Gastroesophageal sphincter (tissue), 3 donors: ENCODE measurements around the gene FUT8.

ENCODE experiments used
- CTCF ChIP-seq, 4 experiments: fragments of 200-600 bp in 2 of 4; fragments of 450-650 bp in 2 of 4; sonication (generic) in 1 of 4; IDR thresholded peaks; one replicate each; pipeline ENCODE4 v1.5.1; 2017 to 2019; ENCODE audit warnings: antibody characterized with exemption in 4 of 4, mild to moderate bottlenecking in 2 of 4, moderate library complexity in 2 of 4
- EP300 ChIP-seq: sonication (generic); formaldehyde crosslinking; IDR thresholded peaks from one replicate; pipeline ENCODE4 v1.6.1; 2017; ENCODE audit warnings: antibody characterized with exemption, mild to moderate bottlenecking
- POLR2A ChIP-seq, 2 donors: fragments of 450-650 bp; IDR thresholded peaks; one replicate each; pipeline ENCODE4 v1.6.1; 2017; ENCODE audit warnings: antibody characterized with exemption in 2 of 2, mild to moderate bottlenecking in 2 of 2, moderate library complexity in 1 of 2
- POLR2AphosphoS5 ChIP-seq: sonication (generic); formaldehyde crosslinking; IDR thresholded peaks from one replicate; pipeline ENCODE4 v1.6.1; 2017; ENCODE audit warnings: antibody characterized with exemption

DNA sequence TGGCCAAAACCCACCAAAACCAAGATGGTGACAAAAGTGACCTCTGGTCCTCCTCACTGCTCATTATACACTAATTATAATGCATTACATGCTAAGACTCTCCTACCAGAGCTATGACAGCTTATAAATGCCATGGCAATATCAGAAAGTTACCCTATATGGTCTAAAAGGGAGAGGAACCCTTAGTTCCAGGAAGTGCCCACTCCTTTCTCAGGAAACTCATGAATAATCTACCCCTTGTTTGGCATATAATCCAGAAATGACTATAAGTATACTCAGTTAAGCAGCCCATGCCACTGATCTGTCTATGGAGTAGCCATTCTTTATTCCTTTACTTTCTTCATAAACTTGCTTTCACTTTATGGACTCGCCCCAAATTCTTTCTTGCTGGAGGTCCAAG lies 43.0 kb upstream of the FUT8 start:
- TF ChIP-seq POLR2A (IDR thresholded peaks at IDR 0.05) (no peak), POLR2AphosphoS5 (no peak), CTCF (IDR thresholded peaks at IDR 0.05) (no peak), EP300 (no peak)
